Panc1 (cell line): ENCODE results near the gene ZC3H18. TPM values are rescaled to one million over a fixed set of nuclear protein-coding genes. Genes with fewer than 3 reads are reported as not detected.

ENCODE experiments used
- ATAC-seq: fragments of 200-7000 bp; cut with Tn5 transposase; 2 replicates; pipeline ENCODE4 v1.9.1; 2020; ENCODE audit warnings: mild to moderate bottlenecking, moderate library complexity
- BruUV-seq: library from RNA; stranded (reverse); fragments of 400-500 nt; replicated peaks from 2 replicates; lab custom pipeline; 2021; lab: Mats Ljungman, UMichigan
- CTCF ChIA-PET: fragments of 300-600 bp; sonication (Branson Sonifier 250); formaldehyde crosslinking; loops from one replicate; lab custom pipeline; 2022; ENCODE audit warnings: antibody characterized with exemption; lab: Charles Lee
- POLR2A ChIA-PET: fragments of 300-600 bp; sonication (Branson Sonifier 250); formaldehyde crosslinking; loops from one replicate; lab custom pipeline; 2022; ENCODE audit warnings: antibody characterized with exemption; lab: Charles Lee
- DNase-seq: peaks from one replicate; pipeline ENCODE4 v3.0.0-alpha.2; 2010; ENCODE audit warnings: low read depth, low spot score
- H3K27ac ChIP-seq: 2 replicates; pipeline ENCODE4 v1.5.1; 2011; ENCODE audit warnings: mild to moderate bottlenecking, low read length, inconsistent platforms
- H3K27me3 ChIP-seq: fragments of 200-500 bp; sonication (Bioruptor generic); 2 replicates; pipeline ENCODE4 v1.6.0; 2014; ENCODE audit warnings: low read length, inconsistent platforms; ENCODE audit not compliant: control insufficient read depth, insufficient read depth
- H3K36me3 ChIP-seq: fragments of 200-500 bp; sonication (Bioruptor generic); 2 replicates; pipeline ENCODE4 v1.5.1; 2014; ENCODE audit warnings: inconsistent platforms, mild to moderate bottlenecking, low read length, moderate library complexity; ENCODE audit not compliant: control insufficient read depth, insufficient read depth
- H3K4me1 ChIP-seq: 2 replicates; pipeline ENCODE4 v1.5.1; 2011; ENCODE audit warnings: inconsistent platforms, mild to moderate bottlenecking, low read length, moderate library complexity; ENCODE audit not compliant: control insufficient read depth, insufficient read depth
- H3K4me3 ChIP-seq, 2 experiments: 2 replicates each; pipeline ENCODE4 v1.5.1; 2011 to 2012; ENCODE audit warnings: low read depth in 2 of 2, low read length in 2 of 2, mild to moderate bottlenecking in 2 of 2, inconsistent platforms in 1 of 2, moderate library complexity in 1 of 2
- H3K9me3 ChIP-seq: fragments of 200-500 bp; sonication (Bioruptor generic); 2 replicates; pipeline ENCODE4 v1.5.1; 2014; ENCODE audit warnings: low read depth, mild to moderate bottlenecking, inconsistent platforms, low read length, moderate library complexity; ENCODE audit not compliant: control insufficient read depth, insufficient read depth
- POLR2AphosphoS5 ChIP-seq: IDR thresholded peaks from 2 replicates; pipeline ENCODE4 v1.6.1; 2012; ENCODE audit warnings: mild to moderate bottlenecking, low read depth, low read length, moderate library complexity
- REST ChIP-seq, 2 experiments: IDR thresholded peaks; 2 replicates each; pipeline ENCODE4 v1.6.1; 2011 to 2012; ENCODE audit warnings: low read depth in 2 of 2, control low read depth in 1 of 2, low read length in 1 of 2, mild to moderate bottlenecking in 1 of 2, moderate library complexity in 1 of 2; ENCODE audit not compliant: insufficient read depth in 1 of 2
- SIN3A ChIP-seq: IDR thresholded peaks from 2 replicates; pipeline ENCODE4 v1.6.1; 2012; ENCODE audit warnings: low read depth, mild to moderate bottlenecking, low read length, moderate library complexity, borderline replicate concordance; ENCODE audit not compliant: insufficient read depth
- TCF7L2 ChIP-seq: IDR thresholded peaks from 2 replicates; pipeline ENCODE4 v1.6.1; 2011; ENCODE audit warnings: mild to moderate bottlenecking, low read depth, low read length, inconsistent platforms
- in situ Hi-C: cut with HindIII; loops from 2 replicates; pipeline ENCODE4 v1.10.0; 2016; ENCODE audit warnings: low sequenced_read_pairs, low pct_unique_long_range_greater_than_20kb
- intact Hi-C: fragments of 100-400 bp; cut with micrococcal nuclease; formaldehyde crosslinking; loops from one replicate; pipeline ENCODE4 v1.10.0; 2022; ENCODE audit not compliant: unreplicated experiment
- total RNA-seq: library from RNA; stranded (reverse); gene quantifications from one replicate; pipeline ENCODE4 v1.2.1, GENCODE V29; 2021; ENCODE audit not compliant: unreplicated experiment
- TF ChIP-seq, protein P1 (sequence below): fragments of 450-650 bp; IDR thresholded peaks from 2 replicates; pipeline ENCODE4 v1.5.1; 2017; ENCODE audit warnings: mild to moderate bottlenecking

ZC3H18 gene
- total RNA-seq, 1 experiment from 2014 or later = 45.9 TPM

- intact Hi-C loops (no loop called here), in situ Hi-C loops (no loop called here)
- Histone ChIP-seq H3K9me3 (no peaks in the 10 kb centered on the region), H3K27ac (no peak overlapping the region), H3K36me3 (no peaks in the 10 kb centered on the region; the same call in 1 of the 2 replicates), H3K4me1 (no peaks in the 10 kb centered on the region), H3K4me3 (no peak overlapping the region), H3K27me3 (no peaks in the 10 kb centered on the region)
- BruUV-seq = no TSS peak
- DNase-seq (no peak), ATAC-seq (no peak)
- POLR2A ChIA-PET = no interaction called here
- CTCF ChIA-PET = no interaction called here
- no peak for TF ChIP-seq TCF7L2
- TF ChIP-seq, protein P1, sequence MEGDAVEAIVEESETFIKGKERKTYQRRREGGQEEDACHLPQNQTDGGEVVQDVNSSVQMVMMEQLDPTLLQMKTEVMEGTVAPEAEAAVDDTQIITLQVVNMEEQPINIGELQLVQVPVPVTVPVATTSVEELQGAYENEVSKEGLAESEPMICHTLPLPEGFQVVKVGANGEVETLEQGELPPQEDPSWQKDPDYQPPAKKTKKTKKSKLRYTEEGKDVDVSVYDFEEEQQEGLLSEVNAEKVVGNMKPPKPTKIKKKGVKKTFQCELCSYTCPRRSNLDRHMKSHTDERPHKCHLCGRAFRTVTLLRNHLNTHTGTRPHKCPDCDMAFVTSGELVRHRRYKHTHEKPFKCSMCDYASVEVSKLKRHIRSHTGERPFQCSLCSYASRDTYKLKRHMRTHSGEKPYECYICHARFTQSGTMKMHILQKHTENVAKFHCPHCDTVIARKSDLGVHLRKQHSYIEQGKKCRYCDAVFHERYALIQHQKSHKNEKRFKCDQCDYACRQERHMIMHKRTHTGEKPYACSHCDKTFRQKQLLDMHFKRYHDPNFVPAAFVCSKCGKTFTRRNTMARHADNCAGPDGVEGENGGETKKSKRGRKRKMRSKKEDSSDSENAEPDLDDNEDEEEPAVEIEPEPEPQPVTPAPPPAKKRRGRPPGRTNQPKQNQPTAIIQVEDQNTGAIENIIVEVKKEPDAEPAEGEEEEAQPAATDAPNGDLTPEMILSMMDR = no peak
- TF ChIP-seq POLR2AphosphoS5 = no peak
- no peak for TF ChIP-seq SIN3A
- TF ChIP-seq REST (IDR thresholded peaks at IDR 0.05; ENCODE audit: insufficient read depth in 1 of 2, low read depth in 2 of 2, low read length in 1 of 2) = no peak
These were observed 37.6 kb upstream of the ZC3H18 start for GRCh38 chr16:88532434-88533241.

GRCh38 chr16:88533381-88533917 lies 36.8 kb upstream of the ZC3H18 start:
- no TSS peak for BruUV-seq
- intact Hi-C loops = no loop called here
- TF ChIP-seq POLR2AphosphoS5 (no peak), REST (IDR thresholded peaks at IDR 0.05; ENCODE audit: insufficient read depth in 1 of 2, low read depth in 2 of 2, low read length in 1 of 2) (no peak), TCF7L2 (no peak), SIN3A (no peak)
- TF ChIP-seq, protein P1 = no peak
- no peaks in the 10 kb centered on the region for H3K4me1 ChIP-seq
- in situ Hi-C loops = no loop called here
- H3K27ac ChIP-seq = no peak overlapping the region
- POLR2A ChIA-PET = no interaction called here
- H3K4me3 ChIP-seq = no peak overlapping the region
- H3K36me3 ChIP-seq = no peaks in the 10 kb centered on the region; the same call in 1 of the 2 replicates
- H3K9me3 ChIP-seq = no peaks in the 10 kb centered on the region
- ATAC-seq (no peak), DNase-seq (no peak)
- H3K27me3 ChIP-seq = no peaks in the 10 kb centered on the region
- CTCF ChIA-PET = no interaction called here
